Endothelial cell of umbilical vein (primary cell): ENCODE results near the gene GPRIN2.

Experiments
- JUN ChIP-seq: IDR thresholded peaks from 2 replicates; pipeline ENCODE4 v1.6.1; 2011; ENCODE audit warnings: borderline replicate concordance, low read depth; ENCODE audit not compliant: insufficient read length, insufficient read depth
- POLR2A ChIP-seq: IDR thresholded peaks from 2 replicates; pipeline ENCODE4 v1.6.1; 2012; ENCODE audit warnings: low read depth, mild to moderate bottlenecking, control low read depth, low read length

DNA sequence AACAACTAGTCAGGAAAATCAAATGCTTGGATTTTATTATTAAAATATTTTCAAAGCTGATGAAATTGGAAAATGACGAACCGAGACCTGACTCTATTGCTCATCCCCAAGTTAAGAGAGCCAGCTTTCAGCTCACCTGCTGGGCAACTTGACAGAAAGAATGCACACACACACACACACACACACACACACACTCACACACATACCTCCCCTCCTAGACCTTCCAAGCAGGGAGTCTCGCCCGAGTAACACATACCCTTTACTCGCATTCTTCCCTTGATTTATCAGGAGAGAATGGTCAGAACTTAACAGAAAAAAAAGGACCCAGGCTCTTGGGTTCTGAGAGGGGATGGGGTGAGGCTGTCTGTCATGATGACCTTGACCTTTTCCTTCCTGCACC lies 19.1 kb downstream of the GPRIN2 start:
- TF ChIP-seq JUN (no peak), POLR2A (no peak)
